ENCODE data around the gene SNRK. TPM values are rescaled to one million over a fixed set of nuclear protein-coding genes. Genes with fewer than 3 reads are reported as not detected.

SNRK gene
- total RNA-seq, 1 donor from 2014 or later: 108 TPM

GRCh38 chr3:43371494-43371893, 85.2 kb downstream of the SNRK start:
- no peak for DNase-seq (ENCODE audit: low read depth in 2 of 2)

DNA sequence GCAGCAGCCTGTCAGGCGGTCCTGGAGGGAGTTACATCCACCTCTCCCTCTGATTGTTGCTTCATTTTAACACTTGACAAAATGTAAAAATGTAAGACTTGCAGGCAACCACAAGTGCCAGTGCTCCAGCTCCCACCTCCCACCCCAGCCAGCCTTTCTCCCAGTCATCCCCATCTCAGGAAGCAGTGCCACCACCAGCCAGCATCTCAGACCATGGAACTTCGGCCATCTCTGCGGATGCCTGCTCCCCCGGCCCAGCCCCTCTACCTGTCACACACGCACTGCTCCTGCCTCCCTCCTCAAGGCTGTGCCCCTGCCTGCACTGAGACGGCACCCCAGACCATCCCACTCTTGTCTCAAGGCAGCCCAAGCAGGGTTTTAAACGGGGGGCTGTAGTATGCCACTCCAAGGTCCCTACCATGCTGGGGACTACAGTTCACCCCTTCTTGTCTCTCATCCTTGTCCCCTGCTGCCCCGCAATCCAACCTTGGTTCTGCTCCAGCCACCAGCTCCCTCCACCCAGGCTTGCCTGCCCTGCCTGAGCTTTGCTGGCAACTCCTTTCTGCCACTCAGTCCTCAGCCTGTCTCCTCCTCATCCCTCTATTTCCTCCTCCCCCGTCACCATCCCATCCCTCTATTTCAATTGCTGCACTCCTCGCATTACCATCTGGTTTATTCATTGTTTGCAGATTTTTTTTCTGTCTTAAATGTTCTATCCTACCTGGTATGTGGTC, 85.8 kb downstream of the SNRK start:
- DNase-seq (ENCODE audit: low read depth in 2 of 2): no peak

- DNase-seq (ENCODE audit: low read depth in 2 of 2): no peak
Measured at GRCh38 chr3:43372809-43373559, 86.6 kb downstream of the SNRK start.

DNA sequence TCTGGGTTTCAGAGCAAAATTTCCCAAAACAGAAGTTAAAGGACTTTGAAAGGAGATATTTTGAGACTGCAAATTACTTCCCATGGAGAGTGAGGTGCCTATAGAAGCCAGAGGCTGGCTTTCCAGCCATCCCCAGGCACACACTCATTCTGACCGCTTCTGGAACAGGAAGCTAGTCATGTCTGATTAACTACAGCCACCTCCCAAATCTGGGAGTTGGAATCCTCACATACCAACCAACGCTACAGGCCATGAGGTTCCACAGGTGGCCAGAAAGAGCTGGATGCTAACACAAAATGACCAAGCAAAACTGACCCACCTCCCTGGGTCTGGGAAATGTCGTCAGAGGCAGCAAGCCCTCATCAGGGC, 87.2 kb downstream of the SNRK start:
- peak in 1 of 2 donors; percentile 30 for DNase-seq (ENCODE audit: low read depth in 2 of 2)

DNA sequence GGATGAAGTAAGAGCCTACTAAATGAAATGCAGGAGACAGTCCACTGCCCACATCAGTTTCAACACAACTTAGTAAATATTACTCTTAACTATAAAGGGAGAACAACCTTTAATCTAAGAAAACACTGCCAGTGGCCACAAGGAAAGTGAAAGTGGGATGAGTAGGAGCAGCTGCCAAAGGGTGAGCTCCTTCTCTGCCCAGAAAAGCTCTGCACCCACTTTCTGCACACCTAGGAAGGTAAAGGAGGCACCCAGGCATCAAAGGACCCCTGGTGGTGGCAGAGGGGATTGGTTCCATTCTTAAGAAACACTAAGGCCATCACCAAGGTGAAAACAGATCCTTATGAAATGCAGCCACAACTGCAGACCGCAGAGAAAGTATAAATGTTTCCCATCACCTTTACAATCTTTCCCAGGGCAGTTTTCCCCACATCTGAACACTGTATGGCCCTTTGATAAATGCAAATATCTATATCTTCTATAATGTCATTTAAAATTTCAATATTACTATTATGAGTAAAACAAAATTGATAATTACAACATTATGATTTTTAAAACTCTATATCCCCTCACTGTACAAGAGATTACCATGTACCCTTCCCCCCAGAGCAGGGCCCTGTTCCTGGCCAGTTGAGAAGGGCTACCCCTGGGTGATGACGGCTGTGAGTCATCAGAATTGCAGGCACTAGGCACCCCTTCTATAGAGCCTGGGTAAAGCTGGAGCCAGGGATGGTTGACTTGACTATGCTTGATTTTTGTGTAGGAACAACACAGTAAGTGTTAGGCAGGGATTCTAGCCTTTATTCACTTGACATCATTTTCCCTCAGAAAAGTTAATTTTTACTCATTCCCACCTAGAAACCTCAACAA, 92.0 kb downstream of the SNRK start:
- DNase-seq (ENCODE audit: low read depth in 2 of 2): peak in 1 of 2 donors; percentile 24

- no peak for DNase-seq (ENCODE audit: low read depth in 2 of 2)
Measured at GRCh38 chr3:43379343-43379742, 93.0 kb downstream of the SNRK start.

- no peak for DNase-seq (ENCODE audit: low read depth in 2 of 2)
Measured at GRCh38 chr3:43388175-43388574, 101.8 kb downstream of the SNRK start.

GRCh38 chr3:43388915-43389314, 102.6 kb downstream of the SNRK start:
- no peak for DNase-seq (ENCODE audit: low read depth in 2 of 2)

- peak; percentile 96 to 97 for DNase-seq (ENCODE audit: low read depth in 2 of 2)
Measured at GRCh38 chr3:43389388-43390254, 103.3 kb downstream of the SNRK start.

DNA sequence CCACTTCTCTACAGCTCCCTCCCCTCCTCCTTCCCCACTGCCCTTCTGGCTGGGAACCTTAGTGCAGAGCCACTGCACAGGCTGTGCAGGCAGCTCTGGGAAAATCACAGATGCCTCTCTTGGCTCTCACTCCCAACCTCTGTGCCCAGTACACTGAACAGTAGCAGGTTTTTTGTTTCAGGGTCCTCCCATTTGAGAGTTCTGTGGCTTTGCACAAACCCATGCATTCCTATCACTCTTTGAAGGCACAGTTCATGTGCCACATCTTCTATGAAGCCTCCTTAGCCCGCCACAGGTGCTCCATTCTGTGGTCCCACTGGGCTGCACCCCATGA, 103.9 kb downstream of the SNRK start:
- peak; percentile 43 to 58 for DNase-seq (ENCODE audit: low read depth in 2 of 2)

DNA sequence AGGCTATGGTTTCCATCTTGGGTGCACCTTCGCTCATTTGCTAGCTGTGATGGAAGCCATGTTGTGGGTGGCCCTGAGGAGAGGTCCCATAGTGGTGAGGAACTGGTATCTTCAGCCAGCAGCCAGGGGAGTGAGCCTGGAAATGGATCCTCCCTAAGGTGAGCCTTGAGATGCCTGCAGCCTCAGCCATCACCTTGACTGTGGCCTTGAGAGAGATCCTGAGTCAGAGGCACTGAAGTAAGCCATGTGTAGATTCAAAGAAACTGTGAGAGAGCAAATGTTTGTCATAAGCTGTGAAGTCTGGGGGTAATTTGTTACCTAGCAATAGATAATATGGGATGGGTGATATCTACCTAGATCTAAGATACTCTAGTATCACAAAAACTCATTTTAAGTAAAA, 105.3 kb downstream of the SNRK start:
- DNase-seq (ENCODE audit: low read depth in 2 of 2): no peak

GRCh38 chr3:43394041-43394554, 107.8 kb downstream of the SNRK start:
- peak; percentile 100 for DNase-seq (ENCODE audit: low read depth in 2 of 2)

- peak in 1 of 2 donors; percentile 70 for DNase-seq (ENCODE audit: low read depth in 2 of 2)
Measured at GRCh38 chr3:43399034-43399433, 112.7 kb downstream of the SNRK start.

DNA sequence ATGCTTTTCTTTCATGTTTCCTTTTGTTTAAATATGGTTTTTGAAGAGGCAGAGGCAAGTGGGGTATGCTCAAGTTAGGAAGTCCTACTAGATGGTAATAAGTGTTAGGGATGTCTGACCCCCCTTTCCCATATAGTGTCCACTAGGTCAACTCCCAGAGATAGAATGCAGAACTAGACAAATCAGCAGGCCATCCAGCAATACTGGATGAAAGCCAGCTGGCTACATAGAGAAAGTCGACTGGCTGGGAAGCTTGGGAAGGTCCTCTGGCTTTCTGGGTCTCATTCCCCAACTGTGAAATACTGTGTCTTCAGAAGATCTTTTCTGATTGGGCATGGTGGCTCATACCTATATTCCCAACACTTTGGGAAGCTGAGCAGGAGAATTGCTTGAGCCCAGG, 113.8 kb downstream of the SNRK start:
- peak in 1 of 2 donors; percentile 49 for DNase-seq (ENCODE audit: low read depth in 2 of 2)

Other genes starting within 250 kb of the SNRK start
- 3.5 and 6.6 TPM in 2 replicates for gene POMGNT2, start 180.5 kb upstream of the SNRK start, total RNA-seq